ENCODE data around the gene GFOD2. TPM values are rescaled to one million over a fixed set of nuclear protein-coding genes. Genes with fewer than 3 reads are reported as not detected.

GFOD2 gene
- total and polyA plus RNA-seq, 2 of the 13 experiments (the other 11 are each of a cell fraction or from before 2014, with no cell fraction given) = 11.1 to 17.2 TPM

DNA sequence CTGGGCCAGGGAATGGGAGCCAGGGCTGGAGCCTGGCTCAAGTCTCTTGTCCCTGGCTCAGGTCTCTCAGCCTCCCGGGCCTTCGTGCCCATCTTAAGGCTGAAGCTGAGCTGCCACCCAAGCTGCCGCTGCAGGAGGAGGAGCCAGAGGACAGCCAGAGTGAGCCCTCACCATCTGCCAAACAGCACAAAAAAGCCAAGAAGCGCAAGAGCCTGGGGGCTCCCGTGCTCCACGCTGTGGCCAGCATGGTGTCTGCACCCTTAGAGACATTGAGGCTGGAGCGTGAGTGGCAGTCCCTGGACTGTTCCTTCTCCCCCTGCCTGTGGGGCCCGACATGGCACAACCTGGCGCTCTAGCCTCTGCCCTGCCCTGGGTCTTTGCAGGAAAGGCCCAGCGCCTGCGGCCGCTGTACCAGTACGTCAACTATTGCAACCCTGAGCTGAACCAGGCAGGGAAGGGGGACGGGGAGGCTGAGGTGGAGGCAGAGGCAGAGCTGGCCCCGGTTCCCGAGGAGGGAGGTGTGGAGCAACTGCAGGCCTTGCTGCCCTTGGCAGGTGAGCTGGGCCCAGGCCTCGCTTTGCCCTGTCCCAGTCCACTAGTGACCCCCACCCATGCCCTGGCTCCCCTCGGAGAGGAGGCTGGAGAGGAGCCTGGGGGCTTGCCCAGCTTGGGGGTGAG, 51.2 kb downstream of the GFOD2 start (continued):
- TF ChIP-seq, protein P1, sequence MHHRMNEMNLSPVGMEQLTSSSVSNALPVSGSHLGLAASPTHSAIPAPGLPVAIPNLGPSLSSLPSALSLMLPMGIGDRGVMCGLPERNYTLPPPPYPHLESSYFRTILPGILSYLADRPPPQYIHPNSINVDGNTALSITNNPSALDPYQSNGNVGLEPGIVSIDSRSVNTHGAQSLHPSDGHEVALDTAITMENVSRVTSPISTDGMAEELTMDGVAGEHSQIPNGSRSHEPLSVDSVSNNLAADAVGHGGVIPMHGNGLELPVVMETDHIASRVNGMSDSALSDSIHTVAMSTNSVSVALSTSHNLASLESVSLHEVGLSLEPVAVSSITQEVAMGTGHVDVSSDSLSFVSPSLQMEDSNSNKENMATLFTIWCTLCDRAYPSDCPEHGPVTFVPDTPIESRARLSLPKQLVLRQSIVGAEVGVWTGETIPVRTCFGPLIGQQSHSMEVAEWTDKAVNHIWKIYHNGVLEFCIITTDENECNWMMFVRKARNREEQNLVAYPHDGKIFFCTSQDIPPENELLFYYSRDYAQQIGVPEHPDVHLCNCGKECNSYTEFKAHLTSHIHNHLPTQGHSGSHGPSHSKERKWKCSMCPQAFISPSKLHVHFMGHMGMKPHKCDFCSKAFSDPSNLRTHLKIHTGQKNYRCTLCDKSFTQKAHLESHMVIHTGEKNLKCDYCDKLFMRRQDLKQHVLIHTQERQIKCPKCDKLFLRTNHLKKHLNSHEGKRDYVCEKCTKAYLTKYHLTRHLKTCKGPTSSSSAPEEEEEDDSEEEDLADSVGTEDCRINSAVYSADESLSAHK (CRISPR knock-in tag; IDR thresholded peaks at IDR 0.05; ENCODE audit: borderline replicate concordance) = no peak
- TF ChIP-seq, protein P2, sequence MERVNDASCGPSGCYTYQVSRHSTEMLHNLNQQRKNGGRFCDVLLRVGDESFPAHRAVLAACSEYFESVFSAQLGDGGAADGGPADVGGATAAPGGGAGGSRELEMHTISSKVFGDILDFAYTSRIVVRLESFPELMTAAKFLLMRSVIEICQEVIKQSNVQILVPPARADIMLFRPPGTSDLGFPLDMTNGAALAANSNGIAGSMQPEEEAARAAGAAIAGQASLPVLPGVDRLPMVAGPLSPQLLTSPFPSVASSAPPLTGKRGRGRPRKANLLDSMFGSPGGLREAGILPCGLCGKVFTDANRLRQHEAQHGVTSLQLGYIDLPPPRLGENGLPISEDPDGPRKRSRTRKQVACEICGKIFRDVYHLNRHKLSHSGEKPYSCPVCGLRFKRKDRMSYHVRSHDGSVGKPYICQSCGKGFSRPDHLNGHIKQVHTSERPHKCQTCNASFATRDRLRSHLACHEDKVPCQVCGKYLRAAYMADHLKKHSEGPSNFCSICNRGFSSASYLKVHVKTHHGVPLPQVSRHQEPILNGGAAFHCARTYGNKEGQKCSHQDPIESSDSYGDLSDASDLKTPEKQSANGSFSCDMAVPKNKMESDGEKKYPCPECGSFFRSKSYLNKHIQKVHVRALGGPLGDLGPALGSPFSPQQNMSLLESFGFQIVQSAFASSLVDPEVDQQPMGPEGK (CRISPR knock-in tag; IDR thresholded peaks at IDR 0.05) = peak; percentile 78; the same call in 1 of the 2 replicates
- TF ChIP-seq LCORL (IDR thresholded peaks at IDR 0.05) (no peak), LCORL (CRISPR knock-in tag; IDR thresholded peaks at IDR 0.05) (peak; percentile 93), THYN1 (CRISPR knock-in tag; IDR thresholded peaks at IDR 0.05; ENCODE audit: borderline replicate concordance, low read depth) (no peak), AHR (CRISPR knock-in tag; IDR thresholded peaks at IDR 0.05) (peak; percentile 3; the same call in 1 of the 2 replicates), YEATS4 (CRISPR knock-in tag; IDR thresholded peaks at IDR 0.05; ENCODE audit: borderline replicate concordance) (peak; percentile 50; the same call in 1 of the 2 replicates), UBTF (CRISPR knock-in tag; IDR thresholded peaks at IDR 0.05) (peak; percentile 83), ZNF44 (CRISPR knock-in tag; IDR thresholded peaks at IDR 0.05) (0 out of 2 replicates have a peak, but pooled peaks have one; percentile 40), WIZ (CRISPR knock-in tag; IDR thresholded peaks at IDR 0.05) (no peak), ZNF672 (CRISPR knock-in tag; IDR thresholded peaks at IDR 0.05) (no peak), RXRB (CRISPR knock-in tag; IDR thresholded peaks at IDR 0.05; ENCODE audit: borderline replicate concordance) (peak; percentile 36; the same call in 1 of the 2 replicates), ZNF660 (CRISPR knock-in tag; IDR thresholded peaks at IDR 0.05; ENCODE audit: borderline replicate concordance, low read depth) (no peak; the same call in 1 of the 2 replicates), HMG20A (CRISPR knock-in tag; IDR thresholded peaks at IDR 0.05; ENCODE audit: borderline replicate concordance) (no peak), PHF21A (CRISPR knock-in tag; IDR thresholded peaks at IDR 0.05) (no peak; the same call in 1 of the 2 replicates), CHD2 (IDR thresholded peaks at IDR 0.05; ENCODE audit: low read depth, low read length) (peak; percentile 10; the same call in 1 of the 2 replicates), PAWR (CRISPR knock-in tag; IDR thresholded peaks at IDR 0.05; ENCODE audit: borderline replicate concordance) (no peak), ZNF775 (CRISPR knock-in tag; IDR thresholded peaks at IDR 0.05; ENCODE audit: borderline replicate concordance) (no peak), ZNF3 (CRISPR knock-in tag; IDR thresholded peaks at IDR 0.05) (no peak), ZNF256 (CRISPR knock-in tag; conservative IDR thresholded peaks at IDR 0.05) (no peak), HCFC1 (IDR thresholded peaks at IDR 0.05; ENCODE audit: low read depth, low read length) (0 out of 2 replicates have a peak, but pooled peaks have one; percentile 40), GPN1 (CRISPR knock-in tag; IDR thresholded peaks at IDR 0.05; ENCODE audit: borderline replicate concordance) (no peak)
- TF ChIP-seq, protein P3, sequence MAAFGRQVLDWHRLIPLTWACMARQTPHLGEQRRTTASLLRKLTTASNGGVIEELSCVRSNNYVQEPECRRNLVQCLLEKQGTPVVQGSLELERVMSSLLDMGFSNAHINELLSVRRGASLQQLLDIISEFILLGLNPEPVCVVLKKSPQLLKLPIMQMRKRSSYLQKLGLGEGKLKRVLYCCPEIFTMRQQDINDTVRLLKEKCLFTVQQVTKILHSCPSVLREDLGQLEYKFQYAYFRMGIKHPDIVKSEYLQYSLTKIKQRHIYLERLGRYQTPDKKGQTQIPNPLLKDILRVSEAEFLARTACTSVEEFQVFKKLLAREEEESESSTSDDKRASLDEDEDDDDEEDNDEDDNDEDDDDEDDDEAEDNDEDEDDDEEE (CRISPR knock-in tag; IDR thresholded peaks at IDR 0.05) = peak; percentile 17; the same call in 1 of the 2 replicates
